ENCODE results near the gene SLC22A23. TPM values are rescaled to one million over a fixed set of nuclear protein-coding genes. Genes with fewer than 3 reads are reported as not detected.

SLC22A23 gene
- total and polyA plus RNA-seq, 2 donors (not counting 1 experiment from before 2014, with no cell fraction given), result 0.18 to 1.4 TPM

- intact Hi-C loops (cut with micrococcal nuclease), result no loop called here
- WGBS (ENCODE audit: insufficient coverage), result 95% methylated on average over 4 of the region's 7 CpGs
- ATAC-seq (ENCODE audit: low read depth) (no peak), DNase-seq (no peak)
- Mint-ChIP-seq H3K27ac (no peak overlapping the region), H3K4me1 (no peaks in the 10 kb centered on the region), H3K27me3 (peaks cover 20% of the 10 kb centered on the region), H3K9me3 (ENCODE audit: insufficient read depth) (no peaks in the 10 kb centered on the region), H3K4me3 (no peak overlapping the region)
- CTCF ChIA-PET, result no interaction called here
- H3K4me3 ChIP-seq (ENCODE audit: control extremely low read depth in 1 of 5, extremely low read depth in 1 of 5, insufficient read depth in 1 of 5, low read depth in 2 of 5, low read length in 4 of 5), result no peak overlapping the region
- H3K9ac ChIP-seq (ENCODE audit: low read length), result no peak overlapping the region
- H2AFZ ChIP-seq (ENCODE audit: insufficient read depth, low read depth, low read length, poor library complexity, severe bottlenecking), result no peak overlapping the region
- H3K36me3 ChIP-seq (replicated peaks in 1 of 2; ENCODE audit: control extremely low read depth in 1 of 2, control insufficient read depth in 1 of 2, extremely low read depth in 1 of 2, insufficient read depth in 2 of 2, low read length in 1 of 2), result no peaks in the 10 kb centered on the region
- H3K27me3 ChIP-seq (replicated peaks in 1 of 4; ENCODE audit: control extremely low read depth in 1 of 4, control insufficient read depth in 3 of 4, insufficient read depth in 4 of 4, low read length in 3 of 4), result peaks cover 0 to 5% (median 0%) of the 10 kb centered on the region in 4 experiments
- no peak overlapping the region for H3K4me2 ChIP-seq (replicated peaks; ENCODE audit: low read depth, low read length, poor library complexity, severe bottlenecking)
- no peaks in the 10 kb centered on the region for H3K9me3 ChIP-seq (ENCODE audit: control extremely low read depth in 1 of 3, control insufficient read depth in 2 of 3, insufficient read depth in 1 of 3, low read length in 2 of 3)
- no peaks in the 10 kb centered on the region for H3K4me1 ChIP-seq (ENCODE audit: control insufficient read depth in 2 of 2, insufficient read depth in 2 of 2, low read length in 2 of 2)
- POLR2A ChIA-PET, result no interaction called here
- no peaks in the 10 kb centered on the region for H3K79me2 ChIP-seq (ENCODE audit: control insufficient read depth, insufficient read depth, low read length)
- H4K20me1 ChIP-seq (ENCODE audit: control insufficient read depth, insufficient read depth, low read length, poor library complexity, severe bottlenecking), result no peaks in the 10 kb centered on the region
- no peak overlapping the region for H3K27ac ChIP-seq (ENCODE audit: low read length in 2 of 2)
- TF ChIP-seq EZH2 (IDR thresholded peaks at IDR 0.05; ENCODE audit: borderline replicate concordance, insufficient read depth, low read depth, low read length, poor library complexity, severe bottlenecking), result no peak
These were observed 43.6 kb upstream of the SLC22A23 start for GRCh38 chr6:3500262-3501014.

- Histone ChIP-seq H3K9me3 (ENCODE audit: control extremely low read depth in 1 of 3, control insufficient read depth in 2 of 3, insufficient read depth in 1 of 3, low read length in 2 of 3) (no peaks in the 10 kb centered on the region), H3K36me3 (replicated peaks in 1 of 2; ENCODE audit: control extremely low read depth in 1 of 2, control insufficient read depth in 1 of 2, extremely low read depth in 1 of 2, insufficient read depth in 2 of 2, low read length in 1 of 2) (no peaks in the 10 kb centered on the region), H3K27ac (ENCODE audit: low read length in 2 of 2) (no peak overlapping the region), H3K9ac (ENCODE audit: low read length) (no peak overlapping the region), H3K79me2 (ENCODE audit: control insufficient read depth, insufficient read depth, low read length) (no peaks in the 10 kb centered on the region), H3K4me1 (ENCODE audit: control insufficient read depth in 2 of 2, insufficient read depth in 2 of 2, low read length in 2 of 2) (no peaks in the 10 kb centered on the region), H3K27me3 (replicated peaks in 1 of 4; ENCODE audit: control extremely low read depth in 1 of 4, control insufficient read depth in 3 of 4, insufficient read depth in 4 of 4, low read length in 3 of 4) (peaks cover 0 to 12% (median 0%) of the 10 kb centered on the region in 4 experiments), H3K4me2 (replicated peaks; ENCODE audit: low read depth, low read length, poor library complexity, severe bottlenecking) (no peak overlapping the region), H3K4me3 (ENCODE audit: control extremely low read depth in 1 of 5, extremely low read depth in 1 of 5, insufficient read depth in 1 of 5, low read depth in 2 of 5, low read length in 4 of 5) (no peak overlapping the region), H4K20me1 (ENCODE audit: control insufficient read depth, insufficient read depth, low read length, poor library complexity, severe bottlenecking) (no peaks in the 10 kb centered on the region), H2AFZ (ENCODE audit: insufficient read depth, low read depth, low read length, poor library complexity, severe bottlenecking) (no peak overlapping the region)
- H3K4me3 Mint-ChIP-seq, result no peak overlapping the region
- ChIA-PET POLR2A (no interaction called here), CTCF (no interaction called here)
- H3K4me1 Mint-ChIP-seq, result no peaks in the 10 kb centered on the region
- ATAC-seq (ENCODE audit: low read depth), result no peak
- peaks cover 27% of the 10 kb centered on the region for H3K27me3 Mint-ChIP-seq
- 63% methylated on average over 1 of the region's 1 CpG for WGBS (ENCODE audit: insufficient coverage)
- H3K27ac Mint-ChIP-seq, result no peak overlapping the region
- intact Hi-C loops (cut with micrococcal nuclease), result no loop called here
- TF ChIP-seq EZH2 (IDR thresholded peaks at IDR 0.05; ENCODE audit: borderline replicate concordance, insufficient read depth, low read depth, low read length, poor library complexity, severe bottlenecking) (no peak), CTCF (IDR thresholded peaks at IDR 0.05) (no peak)
- no peak for DNase-seq
- H3K9me3 Mint-ChIP-seq (ENCODE audit: insufficient read depth), result no peaks in the 10 kb centered on the region
These were observed 42.8 kb upstream of the SLC22A23 start for GRCh38 chr6:3499603-3500002.
